Pancreas (tissue), 10 donors: ENCODE data around the gene ARHGAP26. TPM values are rescaled to one million over a fixed set of nuclear protein-coding genes. Genes with fewer than 3 reads are reported as not detected.

Experiments
- ATAC-seq, 4 donors: fragments of 200-7000 bp; cut with Tn5 transposase; one replicate each; pipeline versions ENCODE4 v1.8.0 to v1.9.1; 2020; ENCODE audit warnings: mild to moderate bottlenecking in 4 of 4, moderate library complexity in 4 of 4
- DNase-seq, 6 donors: peaks; one replicate each; pipeline ENCODE4 v3.0.0-alpha.2; 2020
- FAIRE-seq: peaks from 2 replicates; lab custom pipeline; 2012; peaks lifted over from hg19 to GRCh38; lab: Jason Lieb, UNC
- H3K27ac ChIP-seq, 4 donors: fragments of 200-600 bp; sonication (generic); 1 replicate in 3 of 4; 2 replicates in 1 of 4; pipeline versions ENCODE4 v1.5.0 to v1.8.0; 2020
- H3K27me3 ChIP-seq, 4 donors: fragments of 200-600 bp; one replicate each; pipeline ENCODE4 v1.8.0; 2021
- H3K36me3 ChIP-seq, 3 donors: fragments of 200-600 bp; sonication (generic) in 1 of 3; one replicate each; pipeline versions ENCODE4 v1.5.0 to v1.8.0; 2020 to 2021
- H3K4me1 ChIP-seq, 3 donors: fragments of 200-600 bp; one replicate each; pipeline ENCODE4 v1.8.0; 2021
- H3K4me3 ChIP-seq, 4 donors: fragments of 200-600 bp; sonication (generic) in 2 of 4; one replicate each; pipeline versions ENCODE4 v1.5.0 to v1.8.0; 2020 to 2021
- H3K9me3 ChIP-seq, 4 donors: fragments of 200-600 bp; one replicate each; pipeline ENCODE4 v1.8.0; 2021
- CTCF ChIP-seq, 4 donors: fragments of 200-600 bp; sonication (generic) in 3 of 4; IDR thresholded peaks; one replicate each; pipeline versions ENCODE4 v1.5.0 to v1.8.0; 2021; ENCODE audit warnings: antibody characterized with exemption in 4 of 4
- WGBS, 2 donors: extraction: QIAGEN DNeasy Blood & Tissue Kit; methylation state at CpG; one replicate each; pipeline ENCODE4 v1.1.7; 2013; 5-methylcytosine and 5-hydroxymethylcytosine counted together
- intact Hi-C, 3 donors: fragments of 100-400 bp; cut with DNase I; formaldehyde crosslinking; loops; one replicate each; pipeline versions ENCODE4 v1.11.1 to v1.14.2; 2022
- polyA plus RNA-seq, 2 donors: library from polyadenylated mRNA; stranded (reverse); fragments of 200-250 nt; gene quantifications; one replicate each; pipeline ENCODE4 v1.2.3, GENCODE V29; 2013
- total RNA-seq, 6 donors: library from RNA; stranded (reverse); fragmentation: NEBNext Ultra II Directional in 4 of 6; extraction: Animal tissue kit (Norgen Biotek cat#: 25700) in 4 of 6; gene quantifications; one replicate each; pipeline versions ENCODE4 v1.2.1 to v1.2.4, GENCODE V29; 2021 to 2023
- donor health status: healthy with polysubstance abuse.
- donor health status: DM: no; HTN: no; CAD: no; lungs with moderate emphysema.
- donor health status: DM: no; HTN: no; CAD: no.
- donor health status: control.
- donor health status: control.
- donor health status: Bipolar disorder and iron deficiency.
- donor health status: DM: yes; HTN: yes; CAD: no.
- donor health status: DM: no; HTN: no; CAD: no.
- donor health status: DM: no; HTN: no; CAD: no.
- donor health status: DM: yes; HTN: yes; CAD: no.

The ARHGAP26 gene
- total and polyA plus RNA-seq, 8 donors: 3.0 to 28.1 (median 10.3) TPM

GRCh38 chr5:143031781-143032580 is 261.8 kb downstream of the ARHGAP26 start:
- TF ChIP-seq CTCF (IDR thresholded peaks at IDR 0.05): no peak
- DNase-seq: no peak
- Histone ChIP-seq H3K9me3 (no peaks in the 10 kb centered on the region), H3K27ac (no peak overlapping the region), H3K27me3 (no peaks in the 10 kb centered on the region), H3K4me3 (no peak overlapping the region), H3K36me3 (no peaks in the 10 kb centered on the region), H3K4me1 (peaks cover 3% of the 10 kb centered on the region in 3 donors)
- intact Hi-C loops: no loop called here
- ATAC-seq: peak in 1 of 4 donors; percentile 28
- no peak for FAIRE-seq
- 82 to 84% methylated on average over 13 of the region's 13 CpGs for WGBS, 2 donors

GRCh38 chr5:143032581-143032836 is 262.3 kb downstream of the ARHGAP26 start:
- 13 to 18% methylated on average over 1 of the region's 1 CpG for WGBS, 2 donors

GRCh38 chr5:143033535-143034250 is 263.5 kb downstream of the ARHGAP26 start:
- no peaks in the 10 kb centered on the region for H3K36me3 ChIP-seq

More at GRCh38 chr5:143032581-143032836, 262.3 kb downstream of the ARHGAP26 start:
- Histone ChIP-seq H3K36me3 (no peaks in the 10 kb centered on the region), H3K27me3 (no peaks in the 10 kb centered on the region), H3K9me3 (no peaks in the 10 kb centered on the region), H3K4me1 (peaks cover 3 to 7% (median 7%) of the 10 kb centered on the region in 3 donors), H3K27ac (no peak overlapping the region), H3K4me3 (no peak overlapping the region)
- FAIRE-seq (no peak), ATAC-seq (no peak), DNase-seq (no peak)
- intact Hi-C loops: no loop called here
- TF ChIP-seq CTCF (IDR thresholded peaks at IDR 0.05): no peak

GRCh38 chr5:143036146-143036927 is 266.2 kb downstream of the ARHGAP26 start:
- Histone ChIP-seq H3K27ac (no peak overlapping the region), H3K4me3 (no peak overlapping the region), H3K36me3 (no peaks in the 10 kb centered on the region), H3K9me3 (no peaks in the 10 kb centered on the region), H3K4me1 (peaks cover 3 to 7% (median 7%) of the 10 kb centered on the region in 3 donors), H3K27me3 (no peaks in the 10 kb centered on the region)
- ATAC-seq (no peak), FAIRE-seq (no peak), DNase-seq (no peak)
- 95 to 96% methylated on average over 4 of the region's 4 CpGs for WGBS, 2 donors
- intact Hi-C loops: no loop called here
- no peak for TF ChIP-seq CTCF (IDR thresholded peaks at IDR 0.05)

More at GRCh38 chr5:143033535-143034250, 263.5 kb downstream of the ARHGAP26 start:
- no peak for TF ChIP-seq CTCF (IDR thresholded peaks at IDR 0.05)
- ATAC-seq: peak in 1 of 4 donors; percentile 34
- no peak for FAIRE-seq
- Histone ChIP-seq H3K27ac (no peak overlapping the region), H3K27me3 (no peaks in the 10 kb centered on the region), H3K9me3 (no peaks in the 10 kb centered on the region), H3K4me3 (no peak overlapping the region), H3K4me1 (peaks cover 3 to 7% (median 7%) of the 10 kb centered on the region in 3 donors)
- DNase-seq: no peak
- intact Hi-C loops: no loop called here
- 76 to 78% methylated on average over 10 of the region's 10 CpGs for WGBS, 2 donors
